HCT116 (cell line): Measurements from ENCODE around the gene COPG1. TPM values are rescaled to one million over a fixed set of nuclear protein-coding genes. Genes with fewer than 3 reads are reported as not detected.

ENCODE experiments used
- ATAC-seq: fragments of 200-7000 bp; cut with Tn5 transposase; 2 replicates; pipeline ENCODE4 v1.9.1; 2020; ENCODE audit warnings: mild to moderate bottlenecking, moderate library complexity
- BruUV-seq: library from RNA; stranded (reverse); fragments of 400-500 nt; replicated peaks from 2 replicates; lab custom pipeline; 2021; lab: Mats Ljungman, UMichigan
- CTCF ChIA-PET: fragments of 300-600 bp; sonication (Branson Sonifier 250); formaldehyde crosslinking; loops from one replicate; lab custom pipeline; 2021; ENCODE audit warnings: antibody characterized with exemption; lab: Charles Lee
- POLR2A ChIA-PET: fragments of 300-600, 350-600 bp; sonication (Branson Sonifier 250); formaldehyde crosslinking; loops from one replicate; lab custom pipeline; 2021; ENCODE audit warnings: antibody characterized with exemption; lab: Charles Lee
- RAD21 ChIA-PET, 2 experiments: fragments of 300-600 bp; sonication (Branson Sonifier 250); formaldehyde crosslinking; loops; one replicate each; lab custom pipeline; 2023; ENCODE audit warnings: low total read pairs in 2 of 2; ENCODE audit not compliant: uncharacterized antibody in 2 of 2, unreplicated experiment in 2 of 2, low non-redundant PET in 1 of 2; lab: Charles Lee
- DNase-seq: peaks from one replicate; pipeline ENCODE4 v3.0.0-alpha.2; 2010; ENCODE audit warnings: low read depth, low spot score
- H2AFZ ChIP-seq: fragments of 200-600 bp; shearing (Covaris generic), sonication (generic); 2 replicates; pipeline ENCODE4 v1.6.1; 2017; ENCODE audit warnings: low read depth, mixed run types, mixed read lengths, antibody characterized with exemption, low read length; ENCODE audit not compliant: poor library complexity, severe bottlenecking
- H3K27ac ChIP-seq: 2 replicates; pipeline ENCODE4 v1.5.1; 2012; ENCODE audit warnings: low read depth, low read length
- H3K27me3 ChIP-seq: fragments of 200-600 bp; sonication (generic); 2 replicates; pipeline ENCODE4 v1.6.1; 2016; ENCODE audit warnings: mixed run types, low read length, mixed read lengths; ENCODE audit not compliant: insufficient read depth
- H3K36me3 ChIP-seq, 2 experiments: fragments of 200-500 bp in 1 of 2; fragments of 200-600 bp in 1 of 2; sonication (Bioruptor generic) in 1 of 2; sonication (generic) in 1 of 2; 2 replicates each; pipeline versions ENCODE4 v1.5.1 to v1.6.1; 2014 to 2016; ENCODE audit warnings: low read length in 2 of 2, inconsistent platforms in 1 of 2, mixed read lengths in 1 of 2, mixed run types in 1 of 2; ENCODE audit not compliant: insufficient read depth in 2 of 2, control insufficient read depth in 1 of 2
- H3K4me1 ChIP-seq, 2 experiments: fragments of 200-600 bp in 1 of 2; sonication (generic) in 1 of 2; 2 replicates each; pipeline versions ENCODE4 v1.5.1 to v1.6.1; 2012 to 2017; ENCODE audit warnings: low read length in 2 of 2, inconsistent platforms in 1 of 2, mild to moderate bottlenecking in 1 of 2, mixed read lengths in 1 of 2, mixed run types in 1 of 2, moderate library complexity in 1 of 2; ENCODE audit not compliant: insufficient read depth in 2 of 2, control insufficient read depth in 1 of 2
- H3K4me2 ChIP-seq: fragments of 200-600 bp; sonication (generic); 2 replicates; pipeline ENCODE4 v1.6.1; 2017; ENCODE audit warnings: mixed run types, low read length, mixed read lengths
- H3K4me3 ChIP-seq, 2 experiments: fragments of 200-600 bp in 1 of 2; sonication (generic) in 1 of 2; replicated peaks in 1 of 2; 2 replicates each; pipeline ENCODE4 v1.5.1; 2011 to 2016; ENCODE audit warnings: low read length in 2 of 2, control low read depth in 1 of 2, low read depth in 1 of 2, mild to moderate bottlenecking in 1 of 2, mixed read lengths in 1 of 2, mixed run types in 1 of 2
- H3K79me2 ChIP-seq: fragments of 200-600 bp; sonication (generic); 2 replicates; pipeline ENCODE4 v1.6.1; 2017; ENCODE audit warnings: mild to moderate bottlenecking, mixed run types, low read length, moderate library complexity, mixed read lengths; ENCODE audit not compliant: insufficient read depth
- H3K9ac ChIP-seq: fragments of 200-600 bp; sonication (generic); 2 replicates; pipeline ENCODE4 v1.6.1; 2016; ENCODE audit warnings: low read length, mixed read lengths
- H3K9me2 ChIP-seq: fragments of 200-600 bp; sonication (generic), shearing (Covaris generic); 2 replicates; pipeline ENCODE4 v1.6.1; 2017; ENCODE audit warnings: mixed run types, mild to moderate bottlenecking, moderate library complexity; ENCODE audit not compliant: insufficient read depth
- H3K9me3 ChIP-seq, 2 experiments: fragments of 200-500 bp in 1 of 2; fragments of 200-600 bp in 1 of 2; sonication (Bioruptor generic) in 1 of 2; sonication (generic) in 1 of 2; 2 replicates each; pipeline ENCODE4 v1.6.1; 2014 to 2017; ENCODE audit warnings: low read length in 2 of 2, mixed read lengths in 2 of 2, inconsistent platforms in 1 of 2, low read depth in 1 of 2, mild to moderate bottlenecking in 1 of 2, mixed run types in 1 of 2, moderate library complexity in 1 of 2; ENCODE audit not compliant: control insufficient read depth in 1 of 2, insufficient read depth in 1 of 2
- H4K20me1 ChIP-seq: fragments of 200-600 bp; sonication (generic), shearing (Covaris generic); 2 replicates; pipeline ENCODE4 v1.6.1; 2017; ENCODE audit warnings: mixed run types, mild to moderate bottlenecking, moderate library complexity; ENCODE audit not compliant: insufficient read depth
- ELF1 ChIP-seq: IDR thresholded peaks from 2 replicates; pipeline ENCODE4 v1.6.1; 2012; ENCODE audit warnings: low read depth, borderline replicate concordance
- EZH2phosphoT487 ChIP-seq: fragments of 200-600 bp; IDR thresholded peaks from 2 replicates; pipeline ENCODE4 v1.6.1; 2018; ENCODE audit warnings: antibody characterized with exemption, borderline replicate concordance
- POLR2A ChIP-seq: IDR thresholded peaks from 2 replicates; pipeline ENCODE4 v1.7.0; 2011; ENCODE audit warnings: borderline replicate concordance; ENCODE audit not compliant: insufficient read depth, insufficient read length; ENCODE audit errors: extremely low read depth
- POLR2AphosphoS5 ChIP-seq: IDR thresholded peaks from 2 replicates; pipeline ENCODE4 v1.6.1; 2011; ENCODE audit warnings: mild to moderate bottlenecking, low read depth, low read length, moderate library complexity
- RAD21 ChIP-seq: IDR thresholded peaks from 2 replicates; pipeline ENCODE4 v1.6.1; 2012; ENCODE audit warnings: low read depth, mild to moderate bottlenecking
- SIN3A ChIP-seq: IDR thresholded peaks from 2 replicates; pipeline ENCODE4 v1.6.1; 2012; ENCODE audit warnings: low read depth
- SP1 ChIP-seq: IDR thresholded peaks from 2 replicates; pipeline ENCODE4 v1.6.1; 2012; ENCODE audit warnings: low read depth
- TCF7L2 ChIP-seq: IDR thresholded peaks from 2 replicates; pipeline ENCODE4 v1.7.0; 2011; ENCODE audit warnings: borderline replicate concordance, inconsistent platforms; ENCODE audit not compliant: insufficient read depth, insufficient read length; ENCODE audit errors: extremely low read depth
- YY1 ChIP-seq: IDR thresholded peaks from 2 replicates; pipeline ENCODE4 v1.6.1; 2011; ENCODE audit warnings: low read length, low read depth, moderate library complexity, mild to moderate bottlenecking; ENCODE audit not compliant: insufficient replicate concordance; ENCODE audit errors: extremely low read depth
- ZFX ChIP-seq: fragments of 450-650 bp; IDR thresholded peaks from 2 replicates; pipeline ENCODE4 v1.6.1; 2017
- ZNF274 ChIP-seq: fragments of 200-500 bp; sonication (Bioruptor generic); IDR thresholded peaks from 2 replicates; pipeline ENCODE4 v1.6.1; 2014; ENCODE audit warnings: mild to moderate bottlenecking, low read depth, low read length, inconsistent platforms
- intact Hi-C: fragments of 100-400 bp; cut with micrococcal nuclease; formaldehyde crosslinking; loops from 2 replicates; pipeline ENCODE4 v1.10.0; 2022
- total RNA-seq: library from RNA; stranded (reverse); gene quantifications from one replicate; pipeline ENCODE4 v1.2.1, GENCODE V29; 2021; ENCODE audit not compliant: unreplicated experiment
- TF ChIP-seq, protein P1 (sequence below): IDR thresholded peaks from 2 replicates; pipeline ENCODE4 v1.6.1; 2011; ENCODE audit warnings: mild to moderate bottlenecking, low read length, moderate library complexity; ENCODE audit not compliant: insufficient replicate concordance; ENCODE audit errors: extremely low read depth
- TF ChIP-seq, protein P2 (sequence below): IDR thresholded peaks from 2 replicates; pipeline ENCODE4 v1.6.1; 2012; ENCODE audit warnings: low read depth
- TF ChIP-seq, protein P3 (sequence below): IDR thresholded peaks from 2 replicates; pipeline ENCODE4 v1.6.1; 2012

COPG1 gene
- total RNA-seq, 1 experiment from 2014 or later = 182 TPM

DNA sequence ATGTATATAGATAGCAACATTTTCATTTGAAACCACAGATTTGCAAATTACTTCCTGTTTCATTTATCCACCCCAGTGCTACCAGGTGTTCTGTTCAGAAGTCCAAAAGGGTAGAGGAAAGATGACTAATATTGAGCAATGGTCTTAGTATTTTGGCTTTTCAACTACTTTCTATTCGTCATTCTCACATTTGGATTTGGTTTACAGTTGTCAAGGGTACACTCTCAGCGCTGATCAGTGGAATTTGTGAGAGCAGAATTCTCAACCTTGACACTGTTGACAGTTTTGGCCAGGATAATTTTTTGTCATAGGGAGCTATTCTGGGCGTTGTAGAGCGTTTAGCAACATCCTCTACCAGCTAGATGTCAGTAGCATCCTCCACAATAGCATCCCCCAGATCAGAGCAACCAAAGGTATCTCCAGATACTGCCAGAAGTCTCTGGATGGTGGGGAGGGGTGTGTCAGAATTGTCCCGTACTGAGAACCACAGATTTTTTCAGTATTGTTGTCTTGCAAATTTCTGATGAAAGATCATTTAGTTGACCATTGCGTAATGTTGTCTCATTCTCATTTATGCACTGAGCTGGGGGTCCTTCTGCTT is 33.4 kb downstream of the COPG1 start:
- Histone ChIP-seq H3K27ac (no peak overlapping the region), H3K4me3 (no peak overlapping the region), H3K27me3 (no peaks in the 10 kb centered on the region), H3K9me2 (no peaks in the 10 kb centered on the region), H3K4me1 (peaks cover 8 to 15% of the 10 kb centered on the region in 2 experiments), H3K9ac (no peak overlapping the region), H3K4me2 (no peak overlapping the region), H3K36me3 (peaks cover 0 to 6% of the 10 kb centered on the region in 2 experiments; a peak in 1 of 4 replicates), H3K9me3 (no peaks in the 10 kb centered on the region), H3K79me2 (peaks cover 46% of the 10 kb centered on the region), H2AFZ (no peak overlapping the region), H4K20me1 (no peaks in the 10 kb centered on the region)
- intact Hi-C loops = no loop called here
- ChIA-PET CTCF (no interaction called here), RAD21 (no interaction called here), POLR2A (no interaction called here)
- DNase-seq = no peak
- no peak for TF ChIP-seq SIN3A
- TF ChIP-seq RAD21 = no peak
- TF ChIP-seq YY1 = no peak
- no peak for TF ChIP-seq ZNF274
- ATAC-seq = no peak
- no TSS peak for BruUV-seq

DNA sequence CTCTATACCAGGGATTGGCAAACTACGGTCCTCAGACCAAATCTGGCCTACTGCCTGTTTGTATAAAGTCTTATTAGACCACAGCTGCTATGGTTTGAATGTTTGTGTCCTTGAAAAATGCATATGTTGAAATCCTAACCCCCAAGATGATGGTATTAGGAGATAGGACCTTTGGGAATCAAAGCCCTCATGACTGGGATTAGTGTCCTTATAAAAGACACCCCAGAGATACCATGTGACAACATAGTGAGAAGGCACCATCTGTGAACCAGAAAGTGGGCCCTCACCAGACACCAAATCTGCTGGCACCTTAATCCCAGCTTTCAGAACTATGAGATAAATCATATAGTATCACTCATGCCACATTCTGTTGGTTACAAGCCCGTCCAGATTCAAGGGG is 36.7 kb downstream of the COPG1 start:
- ChIA-PET POLR2A (no interaction called here), RAD21 (no interaction called here), CTCF (no interaction called here)
- no peak overlapping the region for H3K4me2 ChIP-seq
- peaks cover 29% of the 10 kb centered on the region; the same call in 1 of the 2 replicates for H3K79me2 ChIP-seq
- intact Hi-C loops = no loop called here
- H3K27ac ChIP-seq = no peak overlapping the region
- H2AFZ ChIP-seq = no peak overlapping the region
- H3K4me1 ChIP-seq = no peaks in the 10 kb centered on the region
- H3K27me3 ChIP-seq = no peaks in the 10 kb centered on the region
- H3K4me3 ChIP-seq = no peak overlapping the region
- no TSS peak for BruUV-seq
- H3K9me3 ChIP-seq = no peaks in the 10 kb centered on the region
- peaks cover 14 to 15% of the 10 kb centered on the region in 2 experiments; a peak in 3 of 4 replicates for H3K36me3 ChIP-seq
- DNase-seq (no peak), ATAC-seq (no peak)
- no peak overlapping the region for H3K9ac ChIP-seq
- H3K9me2 ChIP-seq = no peaks in the 10 kb centered on the region
- no peaks in the 10 kb centered on the region for H4K20me1 ChIP-seq
- TF ChIP-seq, protein P1, sequence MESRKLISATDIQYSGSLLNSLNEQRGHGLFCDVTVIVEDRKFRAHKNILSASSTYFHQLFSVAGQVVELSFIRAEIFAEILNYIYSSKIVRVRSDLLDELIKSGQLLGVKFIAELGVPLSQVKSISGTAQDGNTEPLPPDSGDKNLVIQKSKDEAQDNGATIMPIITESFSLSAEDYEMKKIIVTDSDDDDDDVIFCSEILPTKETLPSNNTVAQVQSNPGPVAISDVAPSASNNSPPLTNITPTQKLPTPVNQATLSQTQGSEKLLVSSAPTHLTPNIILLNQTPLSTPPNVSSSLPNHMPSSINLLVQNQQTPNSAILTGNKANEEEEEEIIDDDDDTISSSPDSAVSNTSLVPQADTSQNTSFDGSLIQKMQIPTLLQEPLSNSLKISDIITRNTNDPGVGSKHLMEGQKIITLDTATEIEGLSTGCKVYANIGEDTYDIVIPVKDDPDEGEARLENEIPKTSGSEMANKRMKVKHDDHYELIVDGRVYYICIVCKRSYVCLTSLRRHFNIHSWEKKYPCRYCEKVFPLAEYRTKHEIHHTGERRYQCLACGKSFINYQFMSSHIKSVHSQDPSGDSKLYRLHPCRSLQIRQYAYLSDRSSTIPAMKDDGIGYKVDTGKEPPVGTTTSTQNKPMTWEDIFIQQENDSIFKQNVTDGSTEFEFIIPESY = no peak
- no peak for TF ChIP-seq EZH2phosphoT487
- no peak for TF ChIP-seq POLR2A
- TF ChIP-seq ZFX = no peak
- no peak for TF ChIP-seq YY1
- TF ChIP-seq TCF7L2 = no peak
- TF ChIP-seq POLR2AphosphoS5 = no peak
- TF ChIP-seq SP1 = no peak
- TF ChIP-seq ZNF274 = no peak
- TF ChIP-seq, protein P2, sequence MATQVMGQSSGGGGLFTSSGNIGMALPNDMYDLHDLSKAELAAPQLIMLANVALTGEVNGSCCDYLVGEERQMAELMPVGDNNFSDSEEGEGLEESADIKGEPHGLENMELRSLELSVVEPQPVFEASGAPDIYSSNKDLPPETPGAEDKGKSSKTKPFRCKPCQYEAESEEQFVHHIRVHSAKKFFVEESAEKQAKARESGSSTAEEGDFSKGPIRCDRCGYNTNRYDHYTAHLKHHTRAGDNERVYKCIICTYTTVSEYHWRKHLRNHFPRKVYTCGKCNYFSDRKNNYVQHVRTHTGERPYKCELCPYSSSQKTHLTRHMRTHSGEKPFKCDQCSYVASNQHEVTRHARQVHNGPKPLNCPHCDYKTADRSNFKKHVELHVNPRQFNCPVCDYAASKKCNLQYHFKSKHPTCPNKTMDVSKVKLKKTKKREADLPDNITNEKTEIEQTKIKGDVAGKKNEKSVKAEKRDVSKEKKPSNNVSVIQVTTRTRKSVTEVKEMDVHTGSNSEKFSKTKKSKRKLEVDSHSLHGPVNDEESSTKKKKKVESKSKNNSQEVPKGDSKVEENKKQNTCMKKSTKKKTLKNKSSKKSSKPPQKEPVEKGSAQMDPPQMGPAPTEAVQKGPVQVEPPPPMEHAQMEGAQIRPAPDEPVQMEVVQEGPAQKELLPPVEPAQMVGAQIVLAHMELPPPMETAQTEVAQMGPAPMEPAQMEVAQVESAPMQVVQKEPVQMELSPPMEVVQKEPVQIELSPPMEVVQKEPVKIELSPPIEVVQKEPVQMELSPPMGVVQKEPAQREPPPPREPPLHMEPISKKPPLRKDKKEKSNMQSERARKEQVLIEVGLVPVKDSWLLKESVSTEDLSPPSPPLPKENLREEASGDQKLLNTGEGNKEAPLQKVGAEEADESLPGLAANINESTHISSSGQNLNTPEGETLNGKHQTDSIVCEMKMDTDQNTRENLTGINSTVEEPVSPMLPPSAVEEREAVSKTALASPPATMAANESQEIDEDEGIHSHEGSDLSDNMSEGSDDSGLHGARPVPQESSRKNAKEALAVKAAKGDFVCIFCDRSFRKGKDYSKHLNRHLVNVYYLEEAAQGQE = no peak
- TF ChIP-seq, protein P3, sequence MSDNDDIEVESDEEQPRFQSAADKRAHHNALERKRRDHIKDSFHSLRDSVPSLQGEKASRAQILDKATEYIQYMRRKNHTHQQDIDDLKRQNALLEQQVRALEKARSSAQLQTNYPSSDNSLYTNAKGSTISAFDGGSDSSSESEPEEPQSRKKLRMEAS = no peak
- TF ChIP-seq SIN3A = no peak
- TF ChIP-seq ELF1 = no peak
